NCI-H2107 (cell line): ENCODE results near the gene PLSCR4.

Source experiments
- DNase-seq: peaks from one replicate; lab custom pipeline; 2025; lab: John Stamatoyannopoulos, UW

Gene PLSCR4

DNA sequence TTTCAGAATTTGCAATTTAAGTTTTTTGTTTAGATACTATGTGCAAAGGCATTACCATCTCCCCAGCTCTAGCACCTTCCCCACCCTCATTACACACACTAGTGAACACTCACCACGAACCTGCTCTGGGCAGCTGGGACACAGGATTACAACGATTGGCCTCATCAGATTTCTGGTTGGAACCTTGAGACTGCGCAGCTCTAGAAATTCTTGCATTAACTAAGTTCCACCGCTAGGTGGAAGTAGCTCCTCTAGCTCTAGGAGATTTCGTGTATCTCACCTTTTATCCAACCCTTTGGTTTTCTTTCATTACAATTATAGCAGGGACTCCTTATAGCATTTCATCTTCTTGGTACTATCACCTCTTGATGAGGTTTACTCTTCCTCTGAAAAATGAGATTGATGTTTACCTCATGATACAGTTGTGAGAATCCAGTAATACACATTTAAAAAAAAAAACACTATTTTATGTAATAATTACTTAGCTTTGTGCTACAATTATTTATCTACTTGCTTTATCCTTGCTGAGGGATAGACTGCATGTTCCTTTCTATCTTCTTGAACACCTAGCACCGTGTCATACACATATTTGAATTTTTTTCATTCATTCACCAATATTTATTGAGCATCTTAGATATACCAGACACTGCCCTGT, 61.3 kb downstream of the PLSCR4 start:
- peak; percentile 30 for DNase-seq

DNA sequence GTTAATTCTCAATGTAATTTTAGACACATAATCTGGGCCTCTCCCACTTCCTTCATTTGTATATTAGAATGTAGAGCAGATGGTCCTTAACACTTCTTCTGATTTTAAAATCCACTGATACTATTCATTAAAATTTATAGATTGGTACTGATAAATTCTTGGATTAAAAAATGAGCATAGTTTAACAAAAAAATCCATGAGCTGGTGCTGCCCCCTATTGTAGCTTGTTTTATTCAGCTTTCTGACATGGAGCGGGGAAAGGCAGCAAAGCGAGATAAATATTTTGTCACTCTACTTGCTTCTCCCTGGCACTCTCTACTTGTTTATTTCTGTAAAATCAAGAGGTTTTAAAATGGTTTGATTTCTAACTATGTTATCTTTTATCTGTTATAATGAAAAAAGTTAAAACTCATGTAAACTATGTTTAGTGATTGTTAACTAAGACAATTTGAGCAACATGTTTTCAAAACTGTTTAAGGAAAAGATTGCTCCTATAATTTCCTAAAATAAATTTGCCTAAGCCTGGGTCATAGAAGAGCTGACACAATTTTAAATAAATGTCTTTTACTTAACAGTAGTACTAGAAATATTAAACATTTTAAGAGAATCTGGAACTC, 63.5 kb downstream of the PLSCR4 start:
- DNase-seq, result no peak

DNA sequence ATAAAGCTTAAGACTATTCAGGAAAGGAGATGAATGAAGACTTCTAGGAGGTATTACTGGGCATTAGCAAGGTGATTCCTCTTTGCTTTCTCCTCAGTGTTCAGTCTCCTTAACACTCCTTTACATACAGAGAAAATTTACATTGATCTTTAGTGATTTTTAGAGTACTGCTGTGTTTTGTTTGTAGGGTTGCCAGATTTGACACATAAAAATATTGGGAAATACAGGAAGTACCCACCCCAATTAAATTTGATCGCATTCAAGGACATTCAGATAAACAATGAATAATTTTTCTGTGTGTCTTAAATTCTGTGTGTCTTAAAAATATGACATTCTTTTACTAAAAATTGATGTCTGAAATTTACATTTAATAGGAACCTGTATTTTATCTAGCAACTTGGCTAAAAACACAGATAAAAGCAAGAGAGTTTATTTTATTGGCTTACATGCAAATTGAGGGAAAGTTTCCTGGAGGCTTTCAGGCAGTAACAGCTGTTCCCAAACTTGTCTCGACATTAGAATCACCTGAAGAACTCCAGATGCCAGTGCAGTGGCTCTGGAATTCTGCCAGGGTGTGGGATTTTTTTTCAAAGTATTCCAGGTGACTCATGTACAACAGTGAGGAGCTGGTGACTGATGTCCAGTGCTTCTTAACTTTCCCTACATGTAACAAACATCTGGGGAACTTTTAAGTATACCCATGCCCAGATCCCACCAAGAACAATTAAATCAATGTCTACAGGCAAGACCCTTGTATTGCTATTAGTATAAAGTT, 66.5 kb downstream of the PLSCR4 start:
- no peak for DNase-seq

DNA sequence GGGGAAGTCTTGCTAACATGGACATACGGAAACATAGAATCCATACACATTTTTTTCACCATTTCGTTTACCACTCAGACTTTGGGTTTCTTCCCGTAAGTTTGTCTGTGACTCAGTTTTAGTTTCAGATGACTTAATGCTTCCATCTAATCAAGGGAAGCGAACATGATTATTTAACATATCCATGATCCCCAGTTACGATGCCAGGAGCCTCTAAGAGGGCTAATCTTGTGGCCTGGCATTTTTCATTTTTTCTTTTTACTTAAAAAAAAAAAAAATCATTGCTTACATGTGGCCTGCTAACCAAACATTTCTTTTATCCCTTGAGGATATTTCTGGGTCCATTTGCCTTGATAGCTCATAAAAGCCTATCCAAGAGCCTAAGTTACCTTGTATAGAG, 69.7 kb downstream of the PLSCR4 start:
- DNase-seq, result no peak

DNA sequence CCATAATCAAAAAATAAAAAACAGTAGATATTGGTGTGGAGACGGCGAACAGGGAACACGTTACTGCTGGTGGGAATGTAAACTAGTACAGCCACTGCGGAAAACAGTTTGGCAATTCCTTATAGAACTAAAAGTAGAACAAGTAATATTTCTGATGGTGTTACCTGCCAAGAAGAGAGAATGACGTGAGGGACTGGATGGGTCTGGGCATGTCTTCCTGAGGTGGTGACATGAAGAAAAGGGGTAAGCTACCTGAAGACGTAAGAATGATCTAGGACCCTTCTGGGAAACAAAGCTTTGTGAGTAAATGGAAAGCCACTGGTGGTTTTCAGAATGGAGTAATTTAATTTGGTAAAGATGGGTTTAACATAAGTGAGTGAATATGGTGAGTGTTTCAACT, 70.5 kb downstream of the PLSCR4 start:
- DNase-seq, result no peak

DNA sequence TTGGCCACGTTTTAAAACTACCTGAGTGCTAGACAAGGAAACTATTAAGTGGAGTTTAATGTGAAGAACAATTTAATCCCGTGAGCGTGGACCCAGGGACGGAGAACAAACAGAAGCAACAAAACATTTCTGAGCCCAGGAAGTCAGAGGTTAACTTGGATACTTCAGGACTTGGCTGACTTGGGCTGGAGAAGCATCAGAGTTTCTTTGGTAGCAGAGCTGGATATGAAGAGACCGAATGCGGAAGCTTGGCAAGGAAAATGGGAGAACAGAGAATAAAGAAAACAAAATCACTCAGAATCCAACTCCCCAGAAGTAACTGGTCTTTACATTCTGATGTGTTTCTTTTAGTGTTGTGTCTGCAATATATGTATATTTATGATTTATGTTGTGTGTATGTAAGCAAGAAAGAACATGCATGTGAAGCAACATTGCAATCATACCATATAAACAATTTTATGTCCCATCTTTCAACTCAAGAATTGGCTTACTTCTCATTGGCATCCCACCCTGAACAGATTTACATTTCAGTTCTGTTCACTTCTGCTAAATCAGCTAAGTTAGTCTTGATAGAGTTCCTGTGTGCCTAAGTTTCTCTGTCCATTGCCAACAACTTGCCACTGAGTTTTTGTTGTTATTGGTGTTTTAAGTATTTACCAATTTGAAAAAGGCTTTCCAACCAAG, 72.8 kb downstream of the PLSCR4 start:
- DNase-seq, result no peak

DNA sequence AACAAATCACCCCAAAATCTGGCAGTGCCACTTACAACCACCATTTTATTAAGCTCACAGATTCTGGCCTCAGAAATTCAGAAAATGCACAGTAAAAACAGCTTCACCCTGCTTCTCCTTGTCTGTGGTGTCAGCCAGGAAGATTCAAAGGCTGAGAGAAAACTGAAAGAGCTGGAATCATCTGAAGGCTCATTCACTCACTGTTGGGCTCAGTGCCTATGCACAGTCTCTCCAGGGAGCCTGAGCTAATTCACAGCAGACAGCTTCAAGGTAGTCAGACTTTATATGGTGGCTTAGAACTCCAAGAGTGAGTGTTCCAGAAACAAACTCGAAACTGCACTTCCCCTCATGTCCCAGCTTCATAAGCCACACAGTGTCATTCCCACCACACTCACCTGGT, 73.4 kb downstream of the PLSCR4 start:
- no peak for DNase-seq

DNA sequence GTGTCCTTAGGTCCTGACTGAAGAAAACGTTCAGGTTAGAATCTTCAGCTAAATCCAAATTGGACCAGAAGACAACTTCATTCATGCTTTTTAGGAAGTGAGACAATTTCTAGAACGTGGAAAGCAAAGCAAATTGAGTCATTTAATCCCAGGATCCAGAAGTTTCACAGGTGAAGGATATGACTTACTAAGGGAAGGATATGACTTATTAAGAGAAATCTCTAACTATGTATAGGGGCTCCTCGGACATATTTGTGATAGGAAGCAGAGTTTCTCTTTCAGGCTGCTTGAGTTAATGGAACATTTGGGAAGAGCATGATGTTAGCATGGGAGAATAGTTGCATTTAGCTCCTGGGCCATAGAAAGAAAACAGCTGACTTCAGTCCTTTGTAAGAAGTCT, 73.8 kb downstream of the PLSCR4 start:
- DNase-seq, result no peak

DNA sequence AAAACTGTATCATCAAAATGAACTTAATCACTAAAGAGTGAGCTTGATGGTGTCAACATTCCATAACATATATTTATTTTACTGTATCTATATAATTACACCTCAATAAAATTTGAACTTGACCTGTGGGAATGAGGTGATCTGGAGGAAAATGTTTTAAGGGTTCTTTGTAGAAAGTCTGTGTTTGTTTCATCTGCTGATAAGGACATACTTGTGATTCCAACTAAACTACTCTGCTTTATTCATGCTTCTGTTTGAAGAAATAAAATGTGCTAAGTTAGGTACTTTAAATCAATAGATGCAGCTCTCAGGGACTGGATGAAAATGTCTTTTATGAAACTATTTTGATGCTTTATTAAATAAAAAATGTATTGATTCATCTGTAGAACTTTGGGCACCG, 78.3 kb downstream of the PLSCR4 start:
- DNase-seq, result no peak

DNA sequence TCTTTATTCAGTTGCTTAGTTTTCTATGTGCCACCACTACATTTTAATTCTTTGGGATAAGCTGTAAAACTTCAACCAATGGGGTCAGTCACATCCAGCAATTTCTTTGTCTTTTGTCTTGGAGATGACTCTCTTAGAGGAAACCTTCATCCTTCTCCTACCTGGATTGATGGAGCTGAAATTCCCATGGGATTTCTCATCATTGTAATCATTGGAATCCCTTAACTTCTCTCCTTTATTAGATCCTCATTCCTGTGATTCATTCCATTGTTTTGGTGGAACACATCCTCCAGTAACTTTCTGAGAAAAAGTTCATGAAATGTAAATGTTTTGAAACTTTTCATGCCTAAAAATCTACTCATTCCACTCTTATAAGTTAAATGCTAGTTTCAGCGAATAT, 80.3 kb downstream of the PLSCR4 start:
- no peak for DNase-seq

DNA sequence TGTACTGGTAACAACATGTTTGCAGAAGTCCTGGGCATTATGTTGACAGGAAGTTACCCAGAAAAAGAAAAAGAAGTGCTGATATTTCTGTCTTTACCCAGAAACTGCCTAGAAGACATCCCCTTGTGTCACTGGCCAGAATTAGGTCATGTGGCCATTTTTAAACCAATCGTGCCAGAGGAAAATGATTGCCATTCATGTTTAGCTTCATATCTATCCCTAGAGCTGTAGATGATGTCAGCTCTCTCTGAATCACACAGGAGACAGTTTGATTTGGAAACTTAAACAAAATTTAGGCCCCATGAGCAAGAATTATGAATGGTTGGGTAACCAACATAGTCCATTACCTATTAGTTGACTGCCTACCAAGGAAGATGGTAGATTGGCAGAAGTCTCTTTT, 81.0 kb downstream of the PLSCR4 start:
- no peak for DNase-seq

DNA sequence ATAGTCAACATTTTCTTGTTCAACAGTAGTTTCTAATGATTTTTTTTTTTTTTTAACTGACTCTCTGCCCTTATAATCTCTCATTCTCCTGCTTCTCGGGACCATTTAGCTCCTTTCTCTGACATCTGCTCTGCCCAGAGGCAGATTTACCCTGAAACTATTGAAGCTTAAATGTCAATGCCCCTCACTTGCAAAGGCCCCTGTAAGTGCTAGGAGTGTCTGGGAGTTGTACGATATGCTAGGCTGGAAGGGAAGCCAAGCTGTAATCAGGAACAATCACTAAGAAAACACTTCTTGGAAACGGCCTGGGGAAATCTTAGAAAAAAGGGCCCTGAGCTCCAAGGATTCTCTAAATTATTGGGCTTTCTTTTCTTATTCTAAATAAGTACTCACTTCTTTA, 84.1 kb downstream of the PLSCR4 start:
- DNase-seq, result no peak

DNA sequence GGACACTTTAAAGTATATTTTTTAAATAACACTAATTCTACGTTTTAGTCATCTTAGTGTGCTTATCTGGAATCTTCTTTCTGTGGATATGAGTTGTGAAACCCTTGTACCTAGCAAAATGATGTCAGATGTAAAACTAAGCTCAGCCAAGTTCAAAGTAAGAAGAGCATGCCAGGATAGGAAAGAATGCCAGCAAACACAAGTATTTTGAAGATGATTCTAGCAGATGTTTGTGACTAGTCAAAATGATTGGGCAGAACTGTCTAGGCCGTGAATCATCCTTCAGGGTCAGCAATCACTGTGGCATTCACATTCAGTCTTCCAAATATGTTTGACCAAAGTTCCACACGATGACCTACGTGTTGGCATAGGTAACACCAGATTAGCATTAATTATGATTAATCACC, 84.5 kb downstream of the PLSCR4 start:
- DNase-seq, result no peak

DNA sequence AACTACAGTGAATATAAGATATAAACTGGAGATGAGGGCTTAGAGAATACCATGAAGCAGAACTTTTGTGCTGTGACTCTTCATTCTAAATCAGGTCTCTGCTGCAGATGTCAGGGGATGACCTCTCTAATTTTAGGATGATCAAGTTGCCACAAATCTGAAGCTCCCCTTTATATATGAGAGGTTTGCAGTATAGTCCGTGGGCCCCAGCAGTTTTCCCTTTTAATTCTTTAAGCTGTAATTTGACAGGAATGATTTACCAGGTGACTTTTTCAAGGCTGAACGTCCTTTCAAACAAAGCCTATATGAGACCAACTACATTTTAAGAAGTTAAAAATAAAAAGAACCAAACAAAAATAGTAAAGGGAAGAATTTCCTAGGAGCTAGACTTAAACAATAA, 85.0 kb downstream of the PLSCR4 start:
- no peak for DNase-seq

DNA sequence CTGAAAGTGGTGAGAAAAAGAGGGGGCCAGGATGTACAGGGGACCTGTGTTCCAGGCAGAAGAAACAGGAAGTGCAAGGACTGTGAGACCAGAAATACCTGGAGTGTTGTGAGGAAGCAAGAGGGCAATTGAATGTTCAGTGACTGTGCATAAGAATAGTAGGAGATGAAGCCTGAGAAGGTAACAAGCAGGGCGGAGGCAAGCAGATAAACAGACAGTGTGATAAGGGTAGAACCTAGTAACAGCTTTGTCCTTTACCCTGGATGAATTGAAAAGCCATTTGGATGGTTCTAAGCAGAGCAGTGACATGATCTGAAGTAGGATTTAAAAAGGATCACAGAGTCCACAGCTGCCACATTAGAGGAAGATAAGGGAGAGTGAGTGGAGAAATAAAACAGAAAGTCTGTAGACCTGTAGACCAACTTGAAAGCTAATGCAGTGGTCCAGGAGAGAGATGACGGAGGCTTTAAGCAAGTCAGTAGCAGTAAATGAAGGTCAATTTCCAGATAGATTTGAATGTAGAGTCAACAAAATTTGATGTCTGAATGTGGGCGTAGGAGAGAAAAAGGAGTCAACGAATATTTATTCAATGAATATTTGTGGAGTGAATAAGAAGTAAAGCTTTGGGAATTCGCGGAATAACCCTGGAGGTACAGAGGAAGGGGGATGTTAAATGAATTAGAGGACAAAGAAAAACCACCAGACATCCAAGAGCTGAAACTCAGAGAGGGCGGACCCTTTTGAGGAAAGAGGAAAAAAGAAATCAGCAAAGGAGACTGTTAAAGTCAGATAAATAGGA, 85.7 kb downstream of the PLSCR4 start:
- no peak for DNase-seq

DNA sequence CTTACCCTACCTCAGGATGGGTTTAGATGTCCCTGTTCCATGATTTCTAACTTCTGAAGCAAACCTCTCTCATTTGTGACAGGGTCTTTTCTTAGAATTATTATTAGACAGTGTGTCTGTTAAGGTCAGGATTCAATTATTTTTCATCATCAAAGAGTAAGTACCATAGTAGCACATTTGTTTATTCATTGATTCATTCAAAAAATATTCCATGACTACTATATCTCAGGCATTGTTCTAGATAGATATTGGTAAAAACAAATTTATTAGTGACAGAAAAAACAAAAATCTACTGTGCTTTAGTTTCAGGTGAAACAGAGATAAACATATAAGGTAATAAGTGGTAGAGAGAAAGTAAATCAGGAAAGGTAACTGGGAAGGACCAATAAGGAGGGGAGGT, 86.4 kb downstream of the PLSCR4 start:
- no peak for DNase-seq

DNA sequence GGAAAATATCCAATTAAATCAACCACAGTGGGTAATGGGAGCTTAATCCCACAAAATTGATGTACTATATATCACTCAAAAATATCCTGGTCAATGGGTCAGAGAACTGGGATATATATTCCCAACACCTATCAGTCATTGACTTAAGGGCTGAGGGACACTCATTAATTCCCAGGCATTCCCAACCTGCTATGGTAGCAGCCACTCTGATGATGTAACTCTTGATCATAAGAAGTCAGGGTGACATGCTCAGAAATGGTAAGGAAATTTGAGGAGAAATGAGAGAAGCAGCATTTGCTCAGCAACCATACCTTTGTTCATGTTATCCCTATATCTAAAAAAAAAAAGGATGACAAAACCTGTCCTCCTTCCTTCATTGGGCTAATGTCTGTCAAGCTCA, 86.8 kb downstream of the PLSCR4 start:
- no peak for DNase-seq

DNA sequence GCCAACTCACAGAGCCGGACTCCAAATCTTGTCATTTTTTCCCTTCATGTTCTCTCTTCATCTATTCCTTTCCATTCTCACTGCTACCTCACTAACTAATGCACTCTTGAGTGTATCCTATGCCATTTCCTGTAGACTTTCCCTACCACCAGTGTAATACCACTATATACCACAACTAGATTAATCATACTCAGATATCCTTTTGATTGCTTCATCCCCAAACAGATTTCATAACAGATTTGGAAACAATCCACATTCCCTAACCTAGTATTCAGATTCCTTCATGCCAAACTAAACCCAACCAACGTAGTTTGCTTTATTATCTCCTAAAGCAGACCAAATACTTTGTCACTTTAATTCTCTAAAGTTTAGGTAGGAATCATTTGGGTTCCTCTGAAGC, 87.3 kb downstream of the PLSCR4 start:
- DNase-seq, result no peak

DNA sequence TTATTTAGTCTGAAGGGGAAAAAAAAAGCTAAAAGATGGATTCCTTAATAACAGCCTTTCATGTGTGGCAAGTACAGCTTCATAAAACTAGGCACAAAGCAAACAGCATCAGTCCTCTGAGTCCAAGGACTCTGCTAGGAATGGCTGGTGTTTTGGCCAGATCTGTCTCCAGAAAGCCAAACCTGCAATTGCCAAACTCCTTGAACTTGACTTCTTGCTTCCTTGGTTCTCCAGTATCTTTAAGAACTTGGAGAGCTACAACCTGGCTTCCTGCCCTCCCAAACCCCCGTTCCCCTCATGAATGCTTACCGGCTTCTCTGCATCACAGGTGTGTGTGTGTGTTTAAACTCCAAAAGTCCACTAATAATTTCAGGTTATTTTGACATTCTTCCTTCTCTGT, 88.3 kb downstream of the PLSCR4 start:
- DNase-seq, result no peak

DNA sequence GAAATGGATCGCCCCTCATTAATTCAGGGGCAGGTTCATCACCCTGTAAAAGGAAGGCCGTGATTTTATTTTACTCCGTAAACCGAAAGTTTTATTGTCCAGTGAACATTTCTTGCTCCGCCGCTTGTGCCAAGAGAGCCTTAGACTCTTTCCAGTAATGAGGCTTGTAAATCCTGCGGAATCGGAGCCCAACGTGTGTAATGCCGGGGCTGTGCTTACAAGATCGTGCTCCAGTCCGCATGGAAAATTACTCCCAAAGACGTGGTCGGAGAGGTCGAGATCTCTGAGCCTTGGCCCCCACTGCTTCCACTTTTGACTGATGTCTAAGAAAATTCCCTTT, 89.3 kb downstream of the PLSCR4 start:
- DNase-seq, result no peak

DNA sequence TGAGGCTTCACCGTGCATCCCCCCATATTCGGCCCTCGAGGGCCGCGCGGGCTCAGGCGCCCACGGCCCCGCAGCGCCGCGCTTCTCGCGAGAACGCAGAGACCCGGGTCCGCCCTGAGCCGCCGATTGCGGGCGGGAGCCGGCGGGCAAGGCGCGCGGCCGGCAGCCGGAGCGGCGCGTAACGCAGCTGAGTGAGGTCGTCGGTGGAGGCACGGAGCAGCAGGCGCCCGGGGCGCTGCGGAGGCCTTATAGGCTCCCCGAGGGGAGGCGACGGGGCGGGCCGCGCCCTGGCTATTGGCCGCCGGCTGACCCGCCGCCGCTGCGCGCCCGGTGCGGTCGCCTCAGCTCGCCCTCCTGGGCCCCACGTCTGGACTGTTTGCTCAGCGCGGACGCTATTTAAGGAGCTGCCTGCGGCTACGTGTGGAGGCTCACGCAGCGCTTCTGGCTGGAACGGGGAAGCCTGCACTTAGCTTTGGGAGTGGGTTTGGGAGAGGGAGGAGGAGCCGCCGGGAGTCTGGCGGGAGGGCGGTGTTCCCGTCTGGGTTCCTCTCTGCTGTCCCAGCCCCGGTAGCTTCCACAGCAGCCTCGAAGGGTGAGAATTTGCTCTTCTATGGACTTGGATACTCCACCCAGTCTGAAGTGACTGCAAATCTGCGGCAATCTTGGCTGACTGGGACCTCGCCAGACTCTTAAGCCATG, 89.8 kb downstream of the PLSCR4 start, which contains the start of gene PLOD2:
Gene PLOD2, minus strand, starts transcription at position 221 of the 699 bp plus-strand sequence. Its CDS starts 195 bp downstream, at position 26.
- peak; percentile 65 for DNase-seq
